Islet of Langerhans (tissue), 1 donor: ENCODE data around the gene COL23A1.

Experiments
- FAIRE-seq: peaks from one replicate; lab custom pipeline; 2011; peaks lifted over from hg19 to GRCh38; lab: Jason Lieb, UNC

The COL23A1 gene

GRCh38 chr5:178434016-178434761 lies 156.0 kb downstream of the COL23A1 start:
- FAIRE-seq = no peak

- FAIRE-seq = no peak
These were observed 156.9 kb downstream of the COL23A1 start for GRCh38 chr5:178433273-178433775.

GRCh38 chr5:178432421-178433272 lies 157.5 kb downstream of the COL23A1 start:
- FAIRE-seq = no peak

- FAIRE-seq = no peak
These were observed 158.4 kb downstream of the COL23A1 start for GRCh38 chr5:178431782-178432165.

- no peak for FAIRE-seq
These were observed 159.0 kb downstream of the COL23A1 start for GRCh38 chr5:178431063-178431781.

GRCh38 chr5:178430186-178431062 lies 159.8 kb downstream of the COL23A1 start:
- no peak for FAIRE-seq

GRCh38 chr5:178429491-178430185 lies 160.6 kb downstream of the COL23A1 start:
- FAIRE-seq = no peak

GRCh38 chr5:178429156-178429468 lies 161.1 kb downstream of the COL23A1 start:
- FAIRE-seq = no peak

- FAIRE-seq = no peak
These were observed 161.6 kb downstream of the COL23A1 start for GRCh38 chr5:178428341-178429155.

- no peak for FAIRE-seq
These were observed 162.5 kb downstream of the COL23A1 start for GRCh38 chr5:178427576-178428197.

GRCh38 chr5:178426326-178427130 lies 163.7 kb downstream of the COL23A1 start:
- FAIRE-seq = no peak

- no peak for FAIRE-seq
These were observed 164.5 kb downstream of the COL23A1 start for GRCh38 chr5:178425621-178426068.

- FAIRE-seq = no peak
These were observed 165.4 kb downstream of the COL23A1 start for GRCh38 chr5:178424810-178425177.

- no peak for FAIRE-seq
These were observed 166.0 kb downstream of the COL23A1 start for GRCh38 chr5:178423901-178424809.

- FAIRE-seq = no peak
These were observed 166.8 kb downstream of the COL23A1 start for GRCh38 chr5:178423431-178423830.

GRCh38 chr5:178422400-178422775 lies 167.8 kb downstream of the COL23A1 start:
- no peak for FAIRE-seq

- FAIRE-seq = no peak
These were observed 168.3 kb downstream of the COL23A1 start for GRCh38 chr5:178421699-178422399.
